Ascending aorta (tissue), 2 donors: ENCODE data around the gene SLC22A3. TPM values are rescaled to one million over a fixed set of nuclear protein-coding genes. Genes with fewer than 3 reads are reported as not detected.
A peak's percentile ranks its signal among the peaks of the same experiment; 100 is the strongest.

Source experiments
- DNase-seq, 2 donors: peaks; one replicate each; pipeline ENCODE4 v3.0.0-alpha.2; 2019; ENCODE audit warnings: low spot score in 2 of 2
- H3K27ac ChIP-seq, 2 donors: fragments of 200-600 bp; sonication (generic); one replicate each; pipeline ENCODE4 v1.5.1; 2016 to 2017; ENCODE audit warnings: mild to moderate bottlenecking in 1 of 2
- H3K27me3 ChIP-seq: fragments of 200-600 bp; sonication (generic); one replicate; pipeline ENCODE4 v1.5.1; 2017
- H3K36me3 ChIP-seq, 2 donors: fragments of 200-600 bp; sonication (generic); one replicate each; pipeline ENCODE4 v1.5.1; 2016
- H3K4me1 ChIP-seq, 2 donors: fragments of 200-600 bp; sonication (generic); one replicate each; pipeline ENCODE4 v1.5.1; 2016 to 2017; ENCODE audit warnings: mild to moderate bottlenecking in 1 of 2
- H3K4me3 ChIP-seq, 2 donors: fragments of 200-600 bp; sonication (generic); one replicate each; pipeline ENCODE4 v1.5.1; 2016 to 2017; ENCODE audit warnings: mild to moderate bottlenecking in 1 of 2
- H3K9me3 ChIP-seq, 2 donors: fragments of 200-600 bp; sonication (generic); one replicate each; pipeline ENCODE4 v1.5.1; 2016
- intact Hi-C: fragments of 100-400 bp; cut with DNase I; formaldehyde crosslinking; loops from one replicate; pipeline ENCODE4 v1.15.1; 2023
- total RNA-seq: library from RNA; depleted of rRNA; stranded (reverse); fragments of >200 nt; gene quantifications from one replicate; pipeline ENCODE4 v1.1.0, GENCODE V29; 2016
- TF ChIP-seq, protein P1 (sequence below), 3 experiments: fragments of 200-600 bp in 2 of 3; fragments of 450-650 bp in 1 of 3; sonication (generic) in 2 of 3; IDR thresholded peaks; one replicate each; pipeline ENCODE4 v1.5.1; 2016 to 2019; ENCODE audit warnings: antibody characterized with exemption in 3 of 3, mild to moderate bottlenecking in 1 of 3, moderate library complexity in 1 of 3

The SLC22A3 gene
- total RNA-seq, 1 donor from 2014 or later, result 29.6 TPM

DNA sequence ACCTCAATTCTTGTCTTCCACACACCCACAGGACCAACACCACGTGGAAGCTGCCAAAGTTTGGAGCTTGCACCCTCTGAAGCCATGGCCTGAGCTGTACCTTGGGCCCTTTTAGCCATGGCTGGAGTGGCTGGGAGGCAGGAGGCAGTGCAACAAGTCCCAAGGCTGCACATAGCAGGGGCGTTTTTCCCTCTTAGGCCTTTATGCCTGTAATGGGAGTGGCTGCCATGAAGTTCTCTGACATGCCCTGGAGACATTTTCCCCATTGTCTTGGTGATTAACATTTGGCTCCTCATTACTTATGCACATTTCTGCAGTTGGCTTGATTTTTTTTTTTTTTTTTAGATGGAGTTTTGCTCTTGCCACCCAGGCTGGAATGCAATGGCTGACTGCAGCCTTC lies 44.4 kb upstream of the SLC22A3 start:
- TF ChIP-seq, protein P1, sequence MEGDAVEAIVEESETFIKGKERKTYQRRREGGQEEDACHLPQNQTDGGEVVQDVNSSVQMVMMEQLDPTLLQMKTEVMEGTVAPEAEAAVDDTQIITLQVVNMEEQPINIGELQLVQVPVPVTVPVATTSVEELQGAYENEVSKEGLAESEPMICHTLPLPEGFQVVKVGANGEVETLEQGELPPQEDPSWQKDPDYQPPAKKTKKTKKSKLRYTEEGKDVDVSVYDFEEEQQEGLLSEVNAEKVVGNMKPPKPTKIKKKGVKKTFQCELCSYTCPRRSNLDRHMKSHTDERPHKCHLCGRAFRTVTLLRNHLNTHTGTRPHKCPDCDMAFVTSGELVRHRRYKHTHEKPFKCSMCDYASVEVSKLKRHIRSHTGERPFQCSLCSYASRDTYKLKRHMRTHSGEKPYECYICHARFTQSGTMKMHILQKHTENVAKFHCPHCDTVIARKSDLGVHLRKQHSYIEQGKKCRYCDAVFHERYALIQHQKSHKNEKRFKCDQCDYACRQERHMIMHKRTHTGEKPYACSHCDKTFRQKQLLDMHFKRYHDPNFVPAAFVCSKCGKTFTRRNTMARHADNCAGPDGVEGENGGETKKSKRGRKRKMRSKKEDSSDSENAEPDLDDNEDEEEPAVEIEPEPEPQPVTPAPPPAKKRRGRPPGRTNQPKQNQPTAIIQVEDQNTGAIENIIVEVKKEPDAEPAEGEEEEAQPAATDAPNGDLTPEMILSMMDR (IDR thresholded peaks at IDR 0.05), result no peak
- Histone ChIP-seq H3K36me3 (no peaks in the 10 kb centered on the region), H3K27me3 (no peaks in the 10 kb centered on the region), H3K4me3 (no peak overlapping the region), H3K4me1 (peaks cover 7 to 20% of the 10 kb centered on the region in 2 donors), H3K27ac (no peak overlapping the region), H3K9me3 (no peaks in the 10 kb centered on the region)
- intact Hi-C loops, result no loop called here
- DNase-seq, result no peak

DNA sequence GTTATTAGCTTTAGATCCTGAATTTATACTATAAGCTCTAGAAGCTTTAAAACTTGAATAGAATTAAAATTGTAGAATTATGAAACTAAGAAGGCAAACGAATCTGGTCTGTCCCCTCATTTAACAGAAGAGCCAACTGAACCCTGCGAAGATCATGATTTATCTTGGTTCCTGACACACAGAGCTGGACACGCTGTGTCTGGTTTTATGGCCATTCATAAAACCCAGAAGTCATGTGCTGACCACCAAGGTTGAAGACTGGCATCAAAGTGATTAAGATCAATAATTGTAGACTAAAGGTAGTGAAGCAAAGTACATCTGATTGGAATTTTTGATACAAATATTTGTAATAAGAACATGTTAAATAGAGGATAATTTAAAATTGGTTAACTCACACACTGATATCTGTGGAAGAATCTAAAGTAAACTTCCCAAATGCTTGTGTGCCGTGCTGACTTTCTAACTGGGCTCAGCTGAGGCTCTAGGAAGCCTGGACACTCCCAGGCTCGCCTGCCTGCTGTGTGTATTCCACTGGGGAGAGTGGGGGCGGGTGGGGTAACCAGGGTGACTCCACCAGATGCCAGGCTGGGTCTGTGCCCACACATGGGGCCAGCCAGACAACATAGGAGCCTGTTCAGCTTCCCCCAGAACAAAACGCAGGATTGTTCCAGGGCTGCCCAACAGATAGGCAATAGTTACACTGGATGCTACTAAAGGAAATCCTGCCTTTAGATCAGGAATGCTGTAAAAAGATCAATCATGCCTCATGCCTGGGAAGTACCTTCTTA lies 42.1 kb upstream of the SLC22A3 start:
- Histone ChIP-seq H3K36me3 (no peaks in the 10 kb centered on the region), H3K9me3 (peaks cover 0 to 5% of the 10 kb centered on the region in 2 donors), H3K27ac (peak overlapping the region in 1 of 2 donors; percentile 46), H3K4me3 (no peak overlapping the region), H3K27me3 (no peaks in the 10 kb centered on the region), H3K4me1 (peaks cover 0 to 8% of the 10 kb centered on the region in 2 donors)
- TF ChIP-seq, protein P1 (IDR thresholded peaks at IDR 0.05), result no peak
- intact Hi-C loops, result no loop called here
- no peak for DNase-seq

- H3K4me3 ChIP-seq, result no peak overlapping the region
- no peak for DNase-seq
- H3K27me3 ChIP-seq, result no peaks in the 10 kb centered on the region
- TF ChIP-seq, protein P1 (IDR thresholded peaks at IDR 0.05), result no peak
- intact Hi-C loops, result no loop called here
- H3K9me3 ChIP-seq, result peaks cover 4 to 26% of the 10 kb centered on the region in 2 donors
- H3K27ac ChIP-seq, result no peak overlapping the region
- H3K4me1 ChIP-seq, result peaks cover 0 to 3% of the 10 kb centered on the region in 2 donors
- H3K36me3 ChIP-seq, result no peaks in the 10 kb centered on the region
Measured at GRCh38 chr6:160309718-160310117, 38.5 kb upstream of the SLC22A3 start.

GRCh38 chr6:160312900-160313299 lies 35.3 kb upstream of the SLC22A3 start:
- no peak for DNase-seq
- Histone ChIP-seq H3K36me3 (no peaks in the 10 kb centered on the region), H3K9me3 (peaks cover 4 to 26% of the 10 kb centered on the region in 2 donors), H3K4me3 (no peak overlapping the region), H3K27ac (no peak overlapping the region), H3K27me3 (no peaks in the 10 kb centered on the region), H3K4me1 (no peaks in the 10 kb centered on the region)
- intact Hi-C loops, result no loop called here
- TF ChIP-seq, protein P1 (IDR thresholded peaks at IDR 0.05), result no peak

DNA sequence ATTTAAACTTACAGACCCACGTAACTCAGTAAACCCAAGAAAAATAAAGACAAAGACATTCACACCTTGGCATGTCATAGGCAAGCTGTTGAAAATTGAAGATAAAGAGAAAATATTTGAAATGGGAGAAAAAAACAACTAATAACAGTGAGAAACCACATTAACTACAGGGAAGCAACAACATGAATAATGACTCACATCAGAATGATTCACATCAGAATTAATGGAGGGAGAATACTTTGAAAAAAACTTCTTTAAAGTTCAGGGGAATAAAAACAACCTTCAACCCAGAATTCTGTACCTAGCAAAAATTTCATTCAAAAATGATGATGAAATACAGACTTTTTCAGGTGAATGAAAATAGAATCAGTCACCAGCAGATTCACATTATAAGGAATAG lies 32.9 kb upstream of the SLC22A3 start:
- intact Hi-C loops, result no loop called here
- no peak for DNase-seq
- H3K36me3 ChIP-seq, result no peaks in the 10 kb centered on the region
- no peaks in the 10 kb centered on the region for H3K4me1 ChIP-seq
- no peaks in the 10 kb centered on the region for H3K27me3 ChIP-seq
- TF ChIP-seq, protein P1 (IDR thresholded peaks at IDR 0.05), result no peak
- H3K27ac ChIP-seq, result no peak overlapping the region
- peaks cover 4 to 21% of the 10 kb centered on the region in 2 donors for H3K9me3 ChIP-seq
- H3K4me3 ChIP-seq, result no peak overlapping the region
